Right lobe of liver (tissue), 4 donors: Measurements from ENCODE around the gene CRYBB2.

Source experiments
- CTCF ChIP-seq, 4 donors: fragments of 200-600 bp in 3 of 4; fragments of 450-650 bp in 1 of 4; IDR thresholded peaks; one replicate each; pipeline versions ENCODE4 v1.5.1 to v1.8.0; 2016 to 2022; ENCODE audit warnings: antibody characterized with exemption in 4 of 4, mild to moderate bottlenecking in 2 of 4
- POLR2A ChIP-seq: fragments of 450-650 bp; IDR thresholded peaks from one replicate; pipeline ENCODE4 v1.6.1; 2017; ENCODE audit warnings: antibody characterized with exemption, mild to moderate bottlenecking
- donor health status: DM: no; HTN: no; CAD: no.
- donor health status: DM: no; HTN: no; CAD: no.
- donor health status: DM: no; HTN: yes; CAD: no.

- TF ChIP-seq CTCF (IDR thresholded peaks at IDR 0.05) (no peak), POLR2A (no peak)
Measured at GRCh38 chr22:25193130-25193529, 26.3 kb upstream of the CRYBB2 start.
